Central memory CD8-positive, alpha-beta T cell (primary cell): ENCODE results near the gene COL24A1.
"Not testable (repeated sequence)": the region's sequence is repeated elsewhere in the genome, so short reads cannot be mapped to it uniquely, and the experiment has no call there.

Experiments
- ATAC-seq: fragments of 150-1000 bp; cut with Tn5 transposase; replicated peaks from 2 replicates; pipeline ENCODE4 v1.10.0; 2022; ENCODE audit warnings: mild to moderate bottlenecking, moderate FRiP score, moderate number of reproducible peaks; ENCODE audit not compliant: poor library complexity, severe bottlenecking; ENCODE audit errors: extremely low read depth
- DNase-seq, 2 donors: peaks; one replicate each; pipeline ENCODE4 v3.0.0; 2021; ENCODE audit warnings: low spot score in 2 of 2
- H3K27ac Mint-ChIP-seq: one replicate; pipeline ENCODE4 v1.8.0; 2022; ENCODE audit warnings: low read depth, mild to moderate bottlenecking, moderate library complexity, mixed read lengths
- H3K27me3 Mint-ChIP-seq: one replicate; pipeline ENCODE4 v1.8.0; 2022; ENCODE audit warnings: mixed read lengths
- H3K36me3 Mint-ChIP-seq: one replicate; pipeline ENCODE4 v1.8.0; 2022; ENCODE audit warnings: mild to moderate bottlenecking, moderate library complexity, mixed read lengths; ENCODE audit not compliant: insufficient read depth
- H3K4me1 Mint-ChIP-seq: one replicate; pipeline ENCODE4 v1.8.0; 2022; ENCODE audit warnings: mixed read lengths
- H3K4me3 Mint-ChIP-seq: one replicate; pipeline ENCODE4 v1.8.0; 2022; ENCODE audit warnings: mild to moderate bottlenecking, moderate library complexity, mixed read lengths
- H3K9me3 Mint-ChIP-seq: one replicate; pipeline ENCODE4 v1.8.0; 2022; ENCODE audit warnings: mixed read lengths

COL24A1 gene

GRCh38 chr1:85756864-85757263 is 399.7 kb downstream of the COL24A1 start:
- H3K4me1 Mint-ChIP-seq = no peaks in the 10 kb centered on the region
- no peak overlapping the region for H3K27ac Mint-ChIP-seq
- ATAC-seq (no peak), DNase-seq (no peak)
- H3K27me3 Mint-ChIP-seq = no peaks in the 10 kb centered on the region
- no peaks in the 10 kb centered on the region for H3K9me3 Mint-ChIP-seq
- no peak overlapping the region for H3K4me3 Mint-ChIP-seq
- H3K36me3 Mint-ChIP-seq = no peaks in the 10 kb centered on the region

- peaks cover 16% of the 10 kb centered on the region for H3K27me3 Mint-ChIP-seq
These were observed 408.5 kb downstream of the COL24A1 start for GRCh38 chr1:85748120-85748519.

DNA sequence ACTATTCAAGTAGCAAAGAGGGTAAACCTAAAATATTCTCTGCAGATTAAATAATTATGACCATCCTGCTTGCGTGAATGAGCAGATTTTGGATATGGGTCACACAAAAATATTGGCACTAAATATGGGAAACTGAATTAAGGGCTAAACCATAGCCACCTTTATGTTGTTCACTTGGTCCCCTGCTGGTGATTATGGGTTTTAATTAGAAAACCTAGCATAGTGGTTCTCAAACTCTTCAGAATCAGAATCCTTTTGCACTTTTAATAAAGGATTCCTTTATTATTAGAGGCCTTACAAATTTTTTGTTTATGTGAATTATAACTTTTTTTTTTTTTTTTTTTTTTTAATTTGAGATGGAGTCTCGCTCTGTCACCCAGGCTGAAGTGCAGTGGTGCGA is 409.8 kb downstream of the COL24A1 start:
- no peaks in the 10 kb centered on the region for H3K4me1 Mint-ChIP-seq
- ATAC-seq (no peak), DNase-seq (no peak)
- no peak overlapping the region for H3K27ac Mint-ChIP-seq
- H3K9me3 Mint-ChIP-seq = no peaks in the 10 kb centered on the region
- no peaks in the 10 kb centered on the region for H3K36me3 Mint-ChIP-seq
- no peak overlapping the region for H3K4me3 Mint-ChIP-seq
- peaks cover 28% of the 10 kb centered on the region for H3K27me3 Mint-ChIP-seq

More at GRCh38 chr1:85748120-85748519, 408.5 kb downstream of the COL24A1 start:
- H3K27ac Mint-ChIP-seq = no peak overlapping the region
- ATAC-seq (no peak), DNase-seq (no peak)
- no peaks in the 10 kb centered on the region for H3K4me1 Mint-ChIP-seq
- H3K9me3 Mint-ChIP-seq = no peaks in the 10 kb centered on the region
- H3K4me3 Mint-ChIP-seq = no peak overlapping the region
- H3K36me3 Mint-ChIP-seq = no peaks in the 10 kb centered on the region

DNA sequence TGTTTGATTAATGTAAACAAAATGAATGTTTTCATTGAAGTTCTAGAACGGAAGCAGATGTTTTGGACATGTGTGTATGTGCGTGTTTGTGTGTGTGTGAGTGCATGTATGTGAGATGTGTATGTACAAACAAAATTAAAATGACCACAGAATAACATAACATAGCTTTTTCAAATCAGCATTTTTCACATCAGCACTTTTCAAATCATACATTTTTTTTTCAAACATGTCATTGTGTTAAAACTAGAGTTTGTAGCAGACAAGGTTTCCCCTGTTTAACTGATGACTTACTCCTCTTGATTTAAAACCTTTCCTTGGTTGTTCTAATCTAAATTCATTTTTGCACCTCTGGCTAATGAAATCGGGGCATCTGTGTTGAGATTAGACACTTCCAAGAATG is 412.8 kb downstream of the COL24A1 start:
- ATAC-seq = no peak
- no peak for DNase-seq
- Mint-ChIP-seq H3K4me1 (no peaks in the 10 kb centered on the region), H3K4me3 (no peak overlapping the region), H3K36me3 (no peaks in the 10 kb centered on the region), H3K27me3 (peaks cover 28% of the 10 kb centered on the region), H3K27ac (no peak overlapping the region), H3K9me3 (no peaks in the 10 kb centered on the region)

DNA sequence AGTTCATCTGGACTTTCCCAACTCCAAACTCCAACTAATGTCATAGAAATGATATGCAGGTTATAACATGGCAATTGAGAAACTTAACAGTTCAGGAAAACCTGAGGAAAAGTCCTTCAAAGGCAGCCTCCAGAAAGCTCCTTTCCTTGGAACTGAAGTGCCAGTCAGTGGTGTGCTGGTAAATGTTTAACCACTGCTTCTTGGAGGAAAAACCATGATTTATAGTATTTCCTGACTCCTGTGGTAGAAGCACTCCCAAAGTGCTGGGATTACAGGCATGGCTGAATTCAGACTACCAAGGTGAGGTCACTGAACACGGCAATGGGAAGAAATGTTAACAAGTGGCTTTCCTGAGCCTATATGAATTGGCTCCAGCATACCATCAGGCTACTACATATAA is 421.6 kb downstream of the COL24A1 start:
- H3K27ac Mint-ChIP-seq = no peak overlapping the region
- no peaks in the 10 kb centered on the region for H3K36me3 Mint-ChIP-seq
- H3K4me3 Mint-ChIP-seq = no peak overlapping the region
- ATAC-seq = no peak
- H3K4me1 Mint-ChIP-seq = no peaks in the 10 kb centered on the region
- peaks cover 32% of the 10 kb centered on the region for H3K27me3 Mint-ChIP-seq
- DNase-seq = no peak
- H3K9me3 Mint-ChIP-seq = no peaks in the 10 kb centered on the region

GRCh38 chr1:85718678-85719340 is 437.8 kb downstream of the COL24A1 start:
- Mint-ChIP-seq H3K36me3 (no peaks in the 10 kb centered on the region), H3K4me3 (no peak overlapping the region), H3K27me3 (peaks cover 44% of the 10 kb centered on the region), H3K9me3 (peaks cover 13% of the 10 kb centered on the region), H3K4me1 (no peaks in the 10 kb centered on the region), H3K27ac (no peak overlapping the region)
- ATAC-seq (no peak), DNase-seq (no peak)

GRCh38 chr1:85714418-85715114 is 442.0 kb downstream of the COL24A1 start:
- H3K4me3 Mint-ChIP-seq, H3K27ac Mint-ChIP-seq: not testable (repeated sequence)

DNA sequence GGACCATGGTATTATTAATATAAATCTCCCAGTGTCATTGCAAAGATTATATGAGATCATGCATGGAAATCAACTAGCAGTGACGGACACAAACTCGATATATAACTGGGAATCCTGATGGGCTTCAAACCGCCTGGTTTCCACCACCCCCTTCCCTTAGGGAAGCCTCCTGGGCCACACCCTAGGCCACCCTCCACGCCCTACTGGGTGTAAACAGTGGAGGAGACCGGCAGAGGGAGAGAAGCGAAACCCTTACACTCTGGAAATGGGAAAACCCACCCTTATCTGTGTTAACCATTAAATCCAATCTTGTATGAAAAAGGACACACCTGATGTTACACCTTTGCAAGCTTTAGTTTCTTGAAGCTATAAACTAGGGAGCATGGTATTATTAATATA is 447.7 kb downstream of the COL24A1 start:
- H3K27ac Mint-ChIP-seq = no peak overlapping the region
- H3K27me3 Mint-ChIP-seq = peaks cover 13% of the 10 kb centered on the region
- H3K4me1 Mint-ChIP-seq = peaks cover 4% of the 10 kb centered on the region
- H3K4me3 Mint-ChIP-seq = no peak overlapping the region
- ATAC-seq = no peak
- no peak for DNase-seq
- peaks cover 8% of the 10 kb centered on the region for H3K36me3 Mint-ChIP-seq
- H3K9me3 Mint-ChIP-seq = peaks cover 3% of the 10 kb centered on the region

More at GRCh38 chr1:85714418-85715114, 442.0 kb downstream of the COL24A1 start:
- not testable (repeated sequence) for H3K9me3 Mint-ChIP-seq, DNase-seq, H3K36me3 Mint-ChIP-seq, ATAC-seq, H3K4me1 Mint-ChIP-seq
- H3K27me3 Mint-ChIP-seq = peaks cover 31% of the 10 kb centered on the region

- Mint-ChIP-seq H3K36me3 (peaks cover 8% of the 10 kb centered on the region), H3K9me3 (no peaks in the 10 kb centered on the region), H3K4me3 (no peak within 1 kb of the TSS), H3K4me1 (peaks cover 10% of the 10 kb centered on the region), H3K27me3 (peaks cover 6% of the 10 kb centered on the region), H3K27ac (no peak within 1 kb of the TSS)
- ATAC-seq (peak; percentile 84), DNase-seq (peak; percentile 67 to 80)
These were observed 448.4 kb downstream of the COL24A1 start, which contains the start of gene ZNHIT6 for GRCh38 chr1:85707990-85708828. TSS of gene ZNHIT6 (minus strand) at chr1:85708433. CDS start at chr1:85708284, 149 bp downstream.

DNA sequence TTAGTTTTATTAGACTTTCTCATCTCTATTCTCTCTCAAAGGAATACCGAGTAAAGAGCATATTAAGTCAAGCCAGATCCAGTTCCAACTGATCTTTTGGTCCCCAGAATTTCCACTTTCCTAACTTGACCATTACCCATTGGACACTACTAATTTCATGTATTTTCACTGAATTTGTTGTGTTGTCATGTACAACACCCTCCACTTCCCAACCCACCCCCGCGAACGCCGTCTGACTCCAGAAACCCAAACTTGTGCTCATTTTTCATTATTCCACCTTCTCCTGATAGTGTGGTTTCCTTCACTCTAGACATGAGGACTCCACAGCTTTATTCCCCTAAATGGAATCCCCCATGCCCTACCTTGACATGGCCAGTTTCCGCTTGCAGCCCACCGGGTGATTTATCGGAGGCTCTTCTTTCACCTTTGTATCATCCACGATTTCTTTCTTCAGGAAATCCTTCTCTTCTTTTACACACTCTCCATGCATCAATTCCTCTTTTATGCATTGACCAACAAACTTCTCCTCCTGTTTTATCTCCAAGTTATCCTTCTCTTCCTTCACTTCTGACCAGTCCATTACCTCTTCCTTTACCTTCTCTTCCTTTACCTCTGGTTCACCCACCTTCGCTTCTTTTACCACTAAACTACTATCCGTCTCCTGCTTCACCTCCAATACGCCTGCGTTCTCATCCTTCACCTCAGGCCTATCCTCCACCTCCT is 449.1 kb downstream of the COL24A1 start:
- Mint-ChIP-seq H3K27ac (no peak overlapping the region), H3K4me3 (no peak overlapping the region), H3K9me3 (no peaks in the 10 kb centered on the region), H3K36me3 (peaks cover 11% of the 10 kb centered on the region), H3K27me3 (no peaks in the 10 kb centered on the region), H3K4me1 (peaks cover 11% of the 10 kb centered on the region)
- ATAC-seq (no peak), DNase-seq (no peak)

DNA sequence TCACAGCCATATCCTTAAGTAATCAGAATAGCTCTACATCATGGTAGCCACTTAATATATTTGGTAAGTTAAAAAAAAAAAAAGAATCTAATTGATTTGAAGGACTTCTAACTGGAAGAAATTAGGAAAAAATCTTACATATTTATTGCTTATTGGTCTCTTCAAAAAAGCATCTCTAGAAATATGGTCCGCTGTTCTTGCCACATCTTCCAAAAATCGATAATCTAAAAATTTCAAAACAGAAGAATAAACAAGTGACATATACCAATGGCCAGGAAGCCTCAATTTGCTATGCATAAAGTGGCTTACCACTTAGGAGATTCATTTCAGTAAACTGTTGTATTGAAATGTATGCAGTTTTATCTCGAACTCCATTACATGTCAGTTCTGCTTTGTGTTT is 450.6 kb downstream of the COL24A1 start:
- H3K36me3 Mint-ChIP-seq = peaks cover 17% of the 10 kb centered on the region
- peak overlapping the region; percentile 30 for H3K4me3 Mint-ChIP-seq
- H3K27me3 Mint-ChIP-seq = no peaks in the 10 kb centered on the region
- H3K9me3 Mint-ChIP-seq = no peaks in the 10 kb centered on the region
- DNase-seq (no peak), ATAC-seq (no peak)
- H3K27ac Mint-ChIP-seq = peak overlapping the region; percentile 25
- H3K4me1 Mint-ChIP-seq = peaks cover 11% of the 10 kb centered on the region

DNA sequence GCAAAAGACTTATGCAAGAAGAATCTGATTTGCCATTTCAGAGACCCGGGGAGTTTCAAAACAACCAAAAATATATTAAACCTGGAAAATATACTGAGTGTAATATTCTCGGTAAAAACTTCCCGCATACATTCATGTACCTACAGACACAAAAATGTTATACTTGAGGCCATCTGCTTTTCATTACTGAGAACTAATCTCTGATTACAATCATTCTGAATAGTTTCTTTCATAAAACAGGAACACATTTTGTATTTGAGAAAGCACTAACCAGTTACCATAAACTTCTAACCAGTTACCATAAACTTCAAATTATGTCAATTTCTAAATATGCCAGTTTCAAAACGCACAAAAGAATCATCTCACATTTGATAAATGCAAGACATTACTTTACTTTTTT is 456.1 kb downstream of the COL24A1 start:
- Mint-ChIP-seq H3K4me3 (no peak overlapping the region), H3K36me3 (peaks cover 28% of the 10 kb centered on the region), H3K9me3 (no peaks in the 10 kb centered on the region), H3K4me1 (peaks cover 14% of the 10 kb centered on the region), H3K27me3 (no peaks in the 10 kb centered on the region), H3K27ac (no peak overlapping the region)
- DNase-seq = no peak
- no peak for ATAC-seq
